ENCODE data around the gene POLR2L. TPM values are rescaled to one million over a fixed set of nuclear protein-coding genes. Genes with fewer than 3 reads are reported as not detected.

POLR2L gene
- total RNA-seq, 1 experiment from 2014 or later: 673 TPM

DNA sequence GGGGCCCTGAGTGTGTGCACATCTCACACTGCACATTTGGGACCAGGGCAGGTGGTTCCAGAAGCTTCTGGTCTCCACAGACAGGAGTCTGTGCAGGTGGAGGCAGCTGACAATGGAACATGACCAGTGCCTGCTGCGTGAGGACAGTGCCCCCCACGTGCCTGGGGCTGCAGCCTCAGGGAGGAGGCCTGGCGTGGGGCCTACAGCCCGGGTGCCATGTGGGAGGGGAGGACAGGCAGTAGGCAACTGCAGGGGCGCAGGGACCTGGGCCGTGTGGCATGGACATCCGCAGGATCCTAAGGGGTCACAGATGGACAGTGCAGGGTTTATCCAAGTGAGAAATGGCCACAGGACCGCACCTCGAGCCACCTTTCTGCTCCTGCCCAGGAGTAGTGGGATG lies 29.1 kb upstream of the POLR2L start:
- no TSS peak for BruUV-seq (replicated peaks)
- TF ChIP-seq REST (IDR thresholded peaks at IDR 0.05; ENCODE audit: insufficient read depth in 1 of 2, low read depth in 2 of 2, low read length in 1 of 2) (no peak), POLR2AphosphoS5 (IDR thresholded peaks at IDR 0.05; ENCODE audit: low read depth, low read length) (no peak; the same call in 1 of the 2 replicates), SIN3A (IDR thresholded peaks at IDR 0.05; ENCODE audit: borderline replicate concordance, insufficient read depth, low read depth, low read length) (no peak), TCF7L2 (IDR thresholded peaks at IDR 0.05; ENCODE audit: low read depth, low read length) (no peak)
- TF ChIP-seq, protein P1, sequence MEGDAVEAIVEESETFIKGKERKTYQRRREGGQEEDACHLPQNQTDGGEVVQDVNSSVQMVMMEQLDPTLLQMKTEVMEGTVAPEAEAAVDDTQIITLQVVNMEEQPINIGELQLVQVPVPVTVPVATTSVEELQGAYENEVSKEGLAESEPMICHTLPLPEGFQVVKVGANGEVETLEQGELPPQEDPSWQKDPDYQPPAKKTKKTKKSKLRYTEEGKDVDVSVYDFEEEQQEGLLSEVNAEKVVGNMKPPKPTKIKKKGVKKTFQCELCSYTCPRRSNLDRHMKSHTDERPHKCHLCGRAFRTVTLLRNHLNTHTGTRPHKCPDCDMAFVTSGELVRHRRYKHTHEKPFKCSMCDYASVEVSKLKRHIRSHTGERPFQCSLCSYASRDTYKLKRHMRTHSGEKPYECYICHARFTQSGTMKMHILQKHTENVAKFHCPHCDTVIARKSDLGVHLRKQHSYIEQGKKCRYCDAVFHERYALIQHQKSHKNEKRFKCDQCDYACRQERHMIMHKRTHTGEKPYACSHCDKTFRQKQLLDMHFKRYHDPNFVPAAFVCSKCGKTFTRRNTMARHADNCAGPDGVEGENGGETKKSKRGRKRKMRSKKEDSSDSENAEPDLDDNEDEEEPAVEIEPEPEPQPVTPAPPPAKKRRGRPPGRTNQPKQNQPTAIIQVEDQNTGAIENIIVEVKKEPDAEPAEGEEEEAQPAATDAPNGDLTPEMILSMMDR (IDR thresholded peaks at IDR 0.05): no peak
- no peak for DNase-seq (ENCODE audit: low read depth, low spot score)
- no peaks in the 10 kb centered on the region for H3K36me3 ChIP-seq (ENCODE audit: control insufficient read depth, insufficient read depth, low read length)
- H3K27ac ChIP-seq (ENCODE audit: low read length): no peak overlapping the region
- in situ Hi-C loops (cut with HindIII; ENCODE audit: low pct_unique_long_range_greater_than_20kb, low sequenced_read_pairs): no loop called here
- H3K4me1 ChIP-seq (ENCODE audit: control insufficient read depth, insufficient read depth, low read length): peaks cover 16% of the 10 kb centered on the region
- no peak overlapping the region for H3K4me3 ChIP-seq (ENCODE audit: low read depth in 2 of 2, low read length in 2 of 2)
- H3K27me3 ChIP-seq (ENCODE audit: control insufficient read depth, insufficient read depth, low read length): no peaks in the 10 kb centered on the region
- intact Hi-C loops (cut with micrococcal nuclease; ENCODE audit: unreplicated experiment): no loop called here
- ATAC-seq: no peak
- ChIA-PET CTCF (no interaction called here), POLR2A (no interaction called here)
- no peaks in the 10 kb centered on the region for H3K9me3 ChIP-seq (ENCODE audit: control insufficient read depth, insufficient read depth, low read depth, low read length)

GRCh38 chr11:870418-870817 lies 28.1 kb upstream of the POLR2L start:
- Histone ChIP-seq H3K27me3 (ENCODE audit: control insufficient read depth, insufficient read depth, low read length) (no peaks in the 10 kb centered on the region), H3K4me1 (ENCODE audit: control insufficient read depth, insufficient read depth, low read length) (peaks cover 27% of the 10 kb centered on the region), H3K36me3 (ENCODE audit: control insufficient read depth, insufficient read depth, low read length) (no peaks in the 10 kb centered on the region), H3K4me3 (ENCODE audit: low read depth in 2 of 2, low read length in 2 of 2) (no peak overlapping the region), H3K27ac (ENCODE audit: low read length) (no peak overlapping the region), H3K9me3 (ENCODE audit: control insufficient read depth, insufficient read depth, low read depth, low read length) (no peaks in the 10 kb centered on the region)
- ChIA-PET POLR2A (no interaction called here), CTCF (no interaction called here)
- no peak for ATAC-seq
- no TSS peak for BruUV-seq (replicated peaks)
- TF ChIP-seq TCF7L2 (IDR thresholded peaks at IDR 0.05; ENCODE audit: low read depth, low read length): no peak
- in situ Hi-C loops (cut with HindIII; ENCODE audit: low pct_unique_long_range_greater_than_20kb, low sequenced_read_pairs): no loop called here
- intact Hi-C loops (cut with micrococcal nuclease; ENCODE audit: unreplicated experiment): no loop called here
- DNase-seq (ENCODE audit: low read depth, low spot score): no peak

DNA sequence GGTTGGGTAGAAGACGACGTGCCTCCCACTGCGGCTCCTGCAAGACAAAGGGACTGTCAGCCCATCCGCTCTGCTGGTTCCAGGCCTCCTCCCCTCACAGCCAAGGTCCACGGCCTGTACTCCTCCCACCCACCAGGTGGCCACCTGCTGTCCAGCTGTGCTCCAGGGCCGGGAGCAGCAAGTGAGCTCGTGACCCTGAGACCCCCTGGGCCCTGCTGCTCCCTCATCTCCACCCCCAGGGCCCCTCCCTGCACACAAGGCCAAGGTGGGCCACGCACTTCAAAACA lies 27.7 kb upstream of the POLR2L start:
- BruUV-seq (replicated peaks): no TSS peak
- CTCF ChIA-PET: no interaction called here
- intact Hi-C loops (cut with micrococcal nuclease; ENCODE audit: unreplicated experiment) (no loop called here), in situ Hi-C loops (cut with HindIII; ENCODE audit: low pct_unique_long_range_greater_than_20kb, low sequenced_read_pairs) (no loop called here)
- peaks cover 30% of the 10 kb centered on the region for H3K4me1 ChIP-seq (ENCODE audit: control insufficient read depth, insufficient read depth, low read length)
- no peaks in the 10 kb centered on the region for H3K36me3 ChIP-seq (ENCODE audit: control insufficient read depth, insufficient read depth, low read length)
- ATAC-seq (peak; percentile 25), DNase-seq (ENCODE audit: low read depth, low spot score) (no peak)
- no peaks in the 10 kb centered on the region for H3K9me3 ChIP-seq (ENCODE audit: control insufficient read depth, insufficient read depth, low read depth, low read length)
- POLR2A ChIA-PET: no interaction called here
- no peak overlapping the region for H3K27ac ChIP-seq (ENCODE audit: low read length)
- H3K27me3 ChIP-seq (ENCODE audit: control insufficient read depth, insufficient read depth, low read length): no peaks in the 10 kb centered on the region
- TF ChIP-seq, protein P1 (IDR thresholded peaks at IDR 0.05): no peak
- TF ChIP-seq REST (IDR thresholded peaks at IDR 0.05; ENCODE audit: insufficient read depth in 1 of 2, low read depth in 2 of 2, low read length in 1 of 2): peak in 1 of 2 experiments; percentile 17; a peak in 1 of 4 replicates
- H3K4me3 ChIP-seq (ENCODE audit: low read depth in 2 of 2, low read length in 2 of 2): no peak overlapping the region
